Measurements from ENCODE around the gene GGNBP2.

DNA sequence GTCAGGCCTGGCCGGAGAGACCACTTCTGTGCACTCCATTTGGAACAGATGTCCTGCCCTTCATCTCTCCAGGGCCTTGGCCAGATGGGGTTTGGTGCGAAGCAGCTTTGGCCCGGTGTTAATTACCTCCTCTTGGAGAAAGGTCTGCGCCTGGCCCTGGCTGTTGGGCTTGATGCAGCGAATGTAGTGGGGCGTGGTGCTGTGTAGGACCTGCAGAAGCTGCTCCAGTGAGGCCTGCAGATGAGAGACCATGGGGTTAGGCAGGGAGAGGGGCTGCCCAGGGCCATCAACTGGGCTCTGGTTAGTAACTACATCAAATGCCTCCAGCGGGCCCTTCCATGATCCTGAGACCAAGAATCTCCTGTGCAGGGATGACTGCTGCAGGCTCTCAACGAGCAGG is 39.5 kb upstream of the GGNBP2 start:
- TF ChIP-seq, protein P1, sequence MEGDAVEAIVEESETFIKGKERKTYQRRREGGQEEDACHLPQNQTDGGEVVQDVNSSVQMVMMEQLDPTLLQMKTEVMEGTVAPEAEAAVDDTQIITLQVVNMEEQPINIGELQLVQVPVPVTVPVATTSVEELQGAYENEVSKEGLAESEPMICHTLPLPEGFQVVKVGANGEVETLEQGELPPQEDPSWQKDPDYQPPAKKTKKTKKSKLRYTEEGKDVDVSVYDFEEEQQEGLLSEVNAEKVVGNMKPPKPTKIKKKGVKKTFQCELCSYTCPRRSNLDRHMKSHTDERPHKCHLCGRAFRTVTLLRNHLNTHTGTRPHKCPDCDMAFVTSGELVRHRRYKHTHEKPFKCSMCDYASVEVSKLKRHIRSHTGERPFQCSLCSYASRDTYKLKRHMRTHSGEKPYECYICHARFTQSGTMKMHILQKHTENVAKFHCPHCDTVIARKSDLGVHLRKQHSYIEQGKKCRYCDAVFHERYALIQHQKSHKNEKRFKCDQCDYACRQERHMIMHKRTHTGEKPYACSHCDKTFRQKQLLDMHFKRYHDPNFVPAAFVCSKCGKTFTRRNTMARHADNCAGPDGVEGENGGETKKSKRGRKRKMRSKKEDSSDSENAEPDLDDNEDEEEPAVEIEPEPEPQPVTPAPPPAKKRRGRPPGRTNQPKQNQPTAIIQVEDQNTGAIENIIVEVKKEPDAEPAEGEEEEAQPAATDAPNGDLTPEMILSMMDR (IDR thresholded peaks at IDR 0.05) = no peak
- no peak for TF ChIP-seq POLR2A (IDR thresholded peaks at IDR 0.05)
